Testis (tissue), 3 donors: ENCODE data around the gene AMACR. TPM values are rescaled to one million over a fixed set of nuclear protein-coding genes. Genes with fewer than 3 reads are reported as not detected.

Experiments
- DNase-seq: peaks from one replicate; pipeline ENCODE4 v3.0.0-alpha.2; 2019
- H3K27ac ChIP-seq, 2 donors: fragments of 200-600 bp; sonication (generic); one replicate each; pipeline ENCODE4 v1.5.1; 2019
- H3K27me3 ChIP-seq: fragments of 200-600 bp; sonication (generic); one replicate; pipeline ENCODE4 v1.5.1; 2019
- H3K36me3 ChIP-seq: fragments of 200-600 bp; sonication (generic); one replicate; pipeline ENCODE4 v1.5.1; 2017; ENCODE audit warnings: low read depth; ENCODE audit errors: missing control alignments
- H3K4me1 ChIP-seq: fragments of 200-600 bp; sonication (generic); one replicate; pipeline ENCODE4 v1.5.1; 2019
- H3K4me3 ChIP-seq, 2 donors: fragments of 200-600 bp; sonication (generic); one replicate each; pipeline ENCODE4 v1.5.1; 2017 to 2019
- H3K9me3 ChIP-seq: fragments of 200-600 bp; sonication (generic); one replicate; pipeline ENCODE4 v1.5.1; 2017
- POLR2A ChIP-seq: fragments of 450-650 bp; IDR thresholded peaks from one replicate; pipeline ENCODE4 v1.6.1; 2017; ENCODE audit warnings: antibody characterized with exemption, mild to moderate bottlenecking, moderate library complexity
- WGBS, 2 donors: methylation state at CpG; one replicate each; pipeline ENCODE4 v1.1.5; 2018; 5-methylcytosine and 5-hydroxymethylcytosine counted together
- intact Hi-C: fragments of 100-400 bp; cut with DNase I; formaldehyde crosslinking; loops from one replicate; pipeline ENCODE4 v1.15.1; 2023; ENCODE audit warnings: low total_unique reads
- polyA plus RNA-seq: library from polyadenylated mRNA; stranded (reverse); fragments of 350-450 nt; fragmentation: Illumina TruSeq; extraction: RNeasy Lipid Tissue Mini Kit (QIAGEN cat#74804); gene quantifications from one replicate; pipeline ENCODE4 v1.2.3, GENCODE V29; 2014; ENCODE audit warnings: low read depth, low replicate concordance; ENCODE audit not compliant: insufficient read depth
- total RNA-seq, 2 donors: library from RNA; depleted of rRNA; stranded (reverse); fragments of >200 nt; gene quantifications; one replicate each; pipeline ENCODE4 v1.2.3, GENCODE V29; 2016
- TF ChIP-seq, protein P1 (sequence below), 3 experiments: fragments of 450-650 bp in 2 of 3; fragments of 200-600 bp in 1 of 3; sonication (generic) in 1 of 3; IDR thresholded peaks; one replicate each; pipeline ENCODE4 v1.5.1; 2016 to 2019; ENCODE audit warnings: antibody characterized with exemption in 3 of 3, mild to moderate bottlenecking in 2 of 3, moderate library complexity in 1 of 3

The AMACR gene
- total and polyA plus RNA-seq, 3 donors from 2014 or later = 6.9 to 12.6 (median 12.1) TPM

DNA sequence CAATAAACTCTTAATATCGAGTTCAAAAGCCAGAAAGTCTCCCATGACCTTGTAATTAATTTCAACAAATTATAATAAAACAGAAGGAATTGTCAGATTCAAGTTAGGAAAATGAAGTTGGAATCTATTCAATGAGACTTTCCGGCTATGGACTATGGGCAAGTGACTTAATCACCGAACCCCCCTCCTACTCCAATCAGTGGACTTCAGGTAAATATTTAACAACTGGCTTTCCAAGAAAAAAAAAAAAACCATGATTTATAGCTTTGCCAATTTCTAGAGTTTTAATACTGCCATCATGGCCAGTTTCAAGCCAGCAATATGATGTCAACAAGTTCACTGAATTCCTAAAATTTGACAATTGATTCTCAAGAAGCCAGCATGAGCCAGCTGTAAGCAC lies 27.8 kb downstream of the AMACR start:
- DNase-seq = no peak
- no peaks in the 10 kb centered on the region for H3K36me3 ChIP-seq
- 88 to 92% methylated on average over 3 of the region's 3 CpGs for WGBS, 2 donors
- no peaks in the 10 kb centered on the region for H3K27me3 ChIP-seq
- H3K4me1 ChIP-seq = no peaks in the 10 kb centered on the region
- TF ChIP-seq POLR2A = no peak
- TF ChIP-seq, protein P1, sequence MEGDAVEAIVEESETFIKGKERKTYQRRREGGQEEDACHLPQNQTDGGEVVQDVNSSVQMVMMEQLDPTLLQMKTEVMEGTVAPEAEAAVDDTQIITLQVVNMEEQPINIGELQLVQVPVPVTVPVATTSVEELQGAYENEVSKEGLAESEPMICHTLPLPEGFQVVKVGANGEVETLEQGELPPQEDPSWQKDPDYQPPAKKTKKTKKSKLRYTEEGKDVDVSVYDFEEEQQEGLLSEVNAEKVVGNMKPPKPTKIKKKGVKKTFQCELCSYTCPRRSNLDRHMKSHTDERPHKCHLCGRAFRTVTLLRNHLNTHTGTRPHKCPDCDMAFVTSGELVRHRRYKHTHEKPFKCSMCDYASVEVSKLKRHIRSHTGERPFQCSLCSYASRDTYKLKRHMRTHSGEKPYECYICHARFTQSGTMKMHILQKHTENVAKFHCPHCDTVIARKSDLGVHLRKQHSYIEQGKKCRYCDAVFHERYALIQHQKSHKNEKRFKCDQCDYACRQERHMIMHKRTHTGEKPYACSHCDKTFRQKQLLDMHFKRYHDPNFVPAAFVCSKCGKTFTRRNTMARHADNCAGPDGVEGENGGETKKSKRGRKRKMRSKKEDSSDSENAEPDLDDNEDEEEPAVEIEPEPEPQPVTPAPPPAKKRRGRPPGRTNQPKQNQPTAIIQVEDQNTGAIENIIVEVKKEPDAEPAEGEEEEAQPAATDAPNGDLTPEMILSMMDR (IDR thresholded peaks at IDR 0.05) = no peak
- no peak overlapping the region for H3K27ac ChIP-seq
- H3K4me3 ChIP-seq = no peak overlapping the region
- no peaks in the 10 kb centered on the region for H3K9me3 ChIP-seq
- intact Hi-C loops = no loop called here

DNA sequence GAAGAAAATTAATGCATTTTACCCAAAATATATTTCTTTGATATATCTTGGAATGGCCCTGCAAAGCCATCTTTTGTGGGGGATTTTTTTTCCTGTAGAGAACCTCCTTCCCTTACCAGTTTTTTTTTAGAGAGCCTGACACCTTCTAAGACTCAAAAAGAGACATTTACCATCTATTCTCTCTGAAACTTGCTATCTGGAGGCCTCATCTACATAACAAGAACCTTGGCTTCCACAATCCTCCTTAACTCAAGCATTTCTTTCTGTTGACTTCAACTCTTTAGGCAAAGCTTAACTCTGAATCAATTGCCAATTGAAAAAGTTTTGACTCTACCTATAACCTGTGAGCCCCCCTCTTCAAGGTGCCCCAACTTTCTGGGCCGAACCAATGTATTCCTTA lies 29.5 kb downstream of the AMACR start:
- H3K4me3 ChIP-seq = no peak overlapping the region
- H3K27ac ChIP-seq = no peak overlapping the region
- no peaks in the 10 kb centered on the region for H3K36me3 ChIP-seq
- H3K4me1 ChIP-seq = no peaks in the 10 kb centered on the region
- 91 to 97% methylated on average over 1 of the region's 1 CpG for WGBS, 2 donors
- H3K27me3 ChIP-seq = no peaks in the 10 kb centered on the region
- DNase-seq = no peak
- intact Hi-C loops = no loop called here
- H3K9me3 ChIP-seq = no peaks in the 10 kb centered on the region
- no peak for TF ChIP-seq POLR2A
- TF ChIP-seq, protein P1 (IDR thresholded peaks at IDR 0.05) = no peak

DNA sequence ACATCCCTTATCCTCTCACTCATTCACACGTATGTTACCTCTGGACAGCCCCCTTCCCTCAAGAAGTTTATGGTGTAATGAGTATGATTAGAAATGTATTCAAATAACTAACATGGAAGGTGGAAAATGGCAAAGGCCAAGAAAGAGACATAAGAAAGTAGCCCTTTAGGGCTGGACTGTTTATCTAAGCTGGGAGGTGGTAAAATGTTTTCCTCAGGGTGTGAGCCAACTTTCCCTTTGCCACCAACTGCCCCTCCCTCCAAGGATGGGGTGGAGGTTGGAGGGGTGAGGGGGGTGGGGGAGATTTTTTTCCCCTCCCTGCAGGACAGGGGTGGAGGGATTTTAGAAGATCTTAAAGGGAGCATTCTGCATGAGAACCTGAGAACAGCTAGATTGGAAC lies 31.5 kb downstream of the AMACR start:
- TF ChIP-seq, protein P1 (IDR thresholded peaks at IDR 0.05) = no peak
- no peak for TF ChIP-seq POLR2A
- Histone ChIP-seq H3K4me1 (no peaks in the 10 kb centered on the region), H3K27me3 (no peaks in the 10 kb centered on the region), H3K9me3 (no peaks in the 10 kb centered on the region), H3K27ac (peak overlapping the region in 1 of 2 donors; percentile 3), H3K4me3 (no peak overlapping the region), H3K36me3 (no peaks in the 10 kb centered on the region)
- intact Hi-C loops = no loop called here
- DNase-seq = no peak
- 71 to 75% methylated on average over 1 of the region's 1 CpG for WGBS, 2 donors

DNA sequence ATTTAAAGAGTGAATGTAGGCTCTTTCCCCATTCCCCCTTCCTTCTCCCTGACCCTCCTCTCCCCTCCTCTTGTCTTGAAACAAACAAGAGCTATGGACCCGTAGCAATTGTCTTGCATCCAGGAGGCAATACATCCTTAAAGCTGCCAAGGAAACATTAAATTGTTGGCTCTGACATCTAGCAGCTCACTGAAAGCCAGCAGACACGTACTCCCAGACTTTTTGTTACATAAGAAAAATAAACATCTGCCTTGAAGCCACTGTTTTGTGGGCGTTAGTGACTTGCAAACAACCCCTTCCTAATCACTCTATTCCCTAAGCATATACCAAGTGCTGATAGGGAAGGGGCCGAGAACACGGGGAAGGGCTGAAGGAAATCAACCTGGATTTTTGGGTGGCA lies 32.0 kb downstream of the AMACR start:
- 30 to 36% methylated on average over 5 of the region's 5 CpGs for WGBS, 2 donors
- intact Hi-C loops = no loop called here

DNA sequence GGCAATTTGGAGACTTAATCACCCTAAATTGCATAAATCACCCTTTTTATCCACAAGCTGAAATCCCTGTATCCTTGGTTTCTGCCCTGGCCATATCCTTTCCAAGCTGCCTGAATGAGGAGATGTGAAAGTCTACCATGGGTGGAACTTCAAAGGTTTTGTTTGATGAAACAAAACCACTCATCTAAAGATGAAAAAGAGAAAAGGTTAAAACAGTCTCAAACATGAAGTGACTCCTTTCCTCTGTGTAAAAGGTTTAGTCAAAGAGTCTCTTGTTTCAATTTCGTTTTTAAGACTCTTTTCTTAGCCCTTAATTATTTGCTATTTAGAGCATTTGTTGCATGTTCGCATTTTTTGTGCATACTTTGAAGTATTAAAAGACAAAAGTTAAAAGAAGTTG lies 34.6 kb downstream of the AMACR start:
- no peak overlapping the region for H3K4me3 ChIP-seq
- no peaks in the 10 kb centered on the region for H3K9me3 ChIP-seq
- no peaks in the 10 kb centered on the region for H3K36me3 ChIP-seq
- H3K27me3 ChIP-seq = no peaks in the 10 kb centered on the region
- DNase-seq = no peak
- peaks cover 4% of the 10 kb centered on the region for H3K4me1 ChIP-seq
- intact Hi-C loops = no loop called here
- 81 to 85% methylated on average over 2 of the region's 2 CpGs for WGBS, 2 donors
- H3K27ac ChIP-seq = no peak overlapping the region
- TF ChIP-seq, protein P1 (IDR thresholded peaks at IDR 0.05) = no peak
- TF ChIP-seq POLR2A = no peak

More for the DNA sequence above, 32.0 kb downstream of the AMACR start:
- TF ChIP-seq, protein P1 (IDR thresholded peaks at IDR 0.05) = no peak
- no peak for TF ChIP-seq POLR2A
- DNase-seq = no peak
- Histone ChIP-seq H3K36me3 (no peaks in the 10 kb centered on the region), H3K27me3 (no peaks in the 10 kb centered on the region), H3K4me3 (no peak overlapping the region), H3K4me1 (no peaks in the 10 kb centered on the region), H3K27ac (peak overlapping the region in 1 of 2 donors; percentile 3), H3K9me3 (no peaks in the 10 kb centered on the region)
